GM18519 (cell line): ENCODE results near the gene CCDC192.

Source experiments
- ATAC-seq: cut with Tn5 transposase; IDR thresholded peaks from one replicate; pipeline ENCODE4 v1.9.1; 2021; ENCODE audit warnings: mild to moderate bottlenecking, moderate library complexity; ENCODE audit not compliant: unreplicated experiment, low FRiP score

CCDC192 gene

DNA sequence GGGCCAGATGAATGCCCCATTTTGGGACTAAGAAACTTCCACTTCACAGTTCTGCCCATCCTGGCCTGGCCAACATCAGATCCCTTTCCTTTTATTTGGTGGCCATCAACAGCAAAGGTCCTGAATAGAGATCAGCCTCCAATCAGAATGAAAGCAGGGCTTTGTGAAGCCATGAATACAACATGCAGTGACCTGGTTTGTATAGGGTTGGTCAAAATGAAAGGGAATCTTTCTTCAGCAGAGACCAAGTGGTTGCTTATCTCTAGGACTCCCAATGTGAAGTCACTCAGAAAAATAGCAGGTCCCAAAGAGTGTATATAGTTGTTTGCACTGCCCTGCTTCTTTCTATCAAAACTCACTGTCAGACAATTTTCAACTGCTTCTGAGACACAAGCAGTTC, 266.5 kb downstream of the CCDC192 start:
- no peak for ATAC-seq

DNA sequence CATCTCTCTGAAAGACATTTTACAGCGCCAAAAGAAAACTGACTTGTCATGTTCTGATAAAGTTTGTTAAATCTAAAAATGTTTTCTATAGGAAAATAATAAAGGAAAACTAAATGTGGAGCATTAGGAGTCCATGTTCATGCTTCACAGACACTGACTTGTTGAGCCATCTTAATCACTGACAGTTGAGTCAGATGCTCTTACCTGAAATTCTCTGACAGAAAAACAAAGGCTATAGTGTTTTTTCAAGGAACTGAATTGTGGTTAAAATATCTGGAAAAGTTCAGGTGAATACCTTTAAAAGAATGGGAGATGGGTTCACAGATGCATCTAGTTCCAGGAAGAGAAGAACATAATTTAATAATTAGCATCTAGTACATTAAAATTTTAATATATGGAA, 266.9 kb downstream of the CCDC192 start:
- no peak for ATAC-seq

DNA sequence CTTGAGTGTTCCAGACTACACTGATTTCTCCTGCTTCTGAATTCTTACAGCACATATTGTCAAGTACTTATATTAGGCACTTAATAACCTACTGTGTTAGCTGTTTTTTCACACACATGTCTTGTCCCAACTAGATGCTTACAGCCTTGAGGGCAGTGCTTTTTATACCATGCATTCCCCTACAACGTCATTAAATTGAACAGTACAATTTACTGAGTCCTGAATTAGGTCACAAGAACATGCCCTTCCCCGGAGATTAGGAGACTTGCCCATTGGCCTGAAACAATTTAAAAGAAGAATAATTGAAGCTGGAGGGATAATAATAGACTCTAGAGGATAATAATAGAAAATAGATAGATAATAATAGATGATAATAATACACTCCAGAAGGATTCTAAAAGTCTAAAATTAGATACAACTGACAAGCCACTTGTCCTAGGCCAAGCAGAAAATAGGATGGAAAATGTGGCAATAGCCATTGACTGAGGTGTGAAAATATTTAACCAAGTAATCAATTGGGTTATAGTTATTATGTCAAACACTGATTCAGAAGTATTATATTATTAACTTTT, 267.7 kb downstream of the CCDC192 start:
- no peak for ATAC-seq

DNA sequence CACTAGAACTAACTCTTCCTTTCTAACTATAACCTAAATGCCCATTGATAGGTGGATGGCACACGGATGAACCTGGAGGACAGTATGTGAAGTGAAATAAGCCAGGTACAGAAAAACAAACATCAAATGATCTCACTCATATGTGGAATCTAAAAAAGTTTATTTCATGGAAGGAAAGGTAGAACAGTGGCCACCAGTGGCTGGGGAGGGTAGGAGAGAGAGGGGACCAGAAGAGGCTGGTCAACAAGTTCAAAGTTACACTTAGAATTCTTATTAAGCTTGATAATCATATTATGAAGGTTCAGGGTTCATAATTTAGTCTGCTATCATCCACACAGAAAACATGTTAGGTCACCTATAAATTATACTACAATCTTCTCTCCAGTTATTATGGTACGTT, 272.8 kb downstream of the CCDC192 start:
- ATAC-seq, result no peak

DNA sequence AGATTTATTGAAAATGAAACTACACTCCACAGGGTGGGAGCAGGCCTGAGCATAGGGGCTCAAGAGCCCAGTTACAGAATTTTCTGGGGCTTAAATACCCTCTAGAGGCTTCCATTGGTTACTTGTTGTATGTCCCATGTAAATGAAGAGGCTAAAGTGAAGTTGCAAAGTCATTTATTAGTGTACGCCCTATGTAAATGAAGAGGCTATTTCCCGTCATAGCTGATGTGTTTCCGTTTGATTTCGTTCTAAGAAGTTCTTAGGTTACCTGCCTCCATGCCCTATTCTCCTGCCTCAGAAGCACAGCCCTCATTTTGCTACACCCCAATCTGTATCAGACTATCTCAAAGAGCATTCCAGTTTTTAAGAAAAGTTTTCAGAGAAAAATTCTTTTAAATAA, 273.3 kb downstream of the CCDC192 start:
- no peak for ATAC-seq

DNA sequence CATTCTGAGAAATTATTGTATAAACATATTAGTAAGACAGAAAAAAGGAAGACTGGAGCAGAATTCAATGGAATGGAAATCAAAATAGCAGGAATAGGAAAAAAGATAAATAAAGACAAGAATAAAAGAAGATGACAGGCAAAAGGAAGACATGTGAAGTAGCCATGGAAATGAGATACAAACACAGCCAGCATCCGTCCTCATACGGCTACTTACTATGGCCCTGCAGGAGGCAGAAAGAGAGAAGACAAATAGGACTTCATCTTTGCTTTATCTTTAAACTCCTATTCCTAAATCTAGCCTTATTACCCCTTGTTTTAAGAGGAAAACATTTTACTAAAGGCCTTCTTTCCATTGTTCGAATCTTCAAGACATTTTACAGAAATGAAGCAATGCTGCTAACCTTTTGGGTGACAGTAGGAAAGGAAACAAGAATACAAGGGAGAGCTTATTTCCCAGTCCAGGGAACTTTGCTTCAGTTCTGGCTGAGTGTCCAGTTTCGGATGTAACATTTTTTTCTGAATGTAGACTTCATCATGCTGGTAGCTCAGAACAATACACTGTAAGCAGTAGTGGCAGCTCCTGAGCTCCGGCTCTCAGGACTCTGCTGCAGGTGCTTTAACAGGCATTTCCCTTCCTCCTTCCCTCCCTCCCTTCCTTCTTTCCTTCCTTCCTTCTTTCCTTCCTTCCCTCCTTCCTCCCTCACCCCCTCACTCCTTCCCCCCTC, 274.0 kb downstream of the CCDC192 start:
- ATAC-seq, result no peak

DNA sequence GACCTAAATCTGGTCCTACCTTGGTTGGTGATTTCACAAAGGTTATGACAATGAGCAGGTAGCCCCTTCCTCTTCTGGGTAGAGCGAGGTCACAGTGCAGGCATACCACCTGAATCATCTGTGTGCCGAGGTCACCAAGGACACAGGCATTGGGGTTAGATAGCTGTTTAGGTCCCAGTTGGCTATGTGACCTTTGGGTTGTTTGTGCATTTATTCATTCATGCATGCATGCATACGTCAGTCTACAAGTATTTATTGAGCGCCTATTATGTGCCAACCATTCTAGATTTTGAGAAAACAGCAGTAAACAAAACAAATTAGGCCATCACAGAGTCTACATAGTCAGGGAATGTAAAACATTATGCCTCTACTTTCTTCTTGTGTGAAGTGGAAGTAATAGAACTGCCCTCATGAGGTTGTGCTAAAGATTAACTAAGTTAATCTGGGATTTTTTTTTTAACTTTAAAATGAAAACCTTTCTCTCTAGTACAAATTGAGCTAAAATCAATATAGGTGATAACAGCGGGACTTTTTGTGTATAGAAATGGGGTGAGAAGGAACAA, 275.6 kb downstream of the CCDC192 start:
- ATAC-seq, result no peak

DNA sequence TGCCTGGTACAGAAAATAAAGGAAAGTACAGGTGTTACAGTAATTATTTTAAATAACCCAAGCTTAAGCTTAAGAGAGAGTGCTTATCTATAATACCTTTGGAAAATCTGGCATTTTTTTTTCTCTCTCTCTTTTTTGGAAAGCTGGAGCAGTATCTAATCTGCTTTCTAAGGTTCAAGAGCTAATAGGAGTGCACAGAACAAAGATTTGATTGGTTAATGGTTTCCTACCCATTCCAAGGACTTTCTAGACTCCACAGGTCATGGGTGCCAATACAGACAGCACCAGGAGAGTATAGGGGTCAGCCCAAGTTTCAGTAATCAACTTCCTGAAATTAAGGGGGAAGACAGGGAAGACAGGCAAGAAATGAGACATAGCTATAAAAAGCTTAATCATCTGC, 276.3 kb downstream of the CCDC192 start:
- ATAC-seq, result no peak

DNA sequence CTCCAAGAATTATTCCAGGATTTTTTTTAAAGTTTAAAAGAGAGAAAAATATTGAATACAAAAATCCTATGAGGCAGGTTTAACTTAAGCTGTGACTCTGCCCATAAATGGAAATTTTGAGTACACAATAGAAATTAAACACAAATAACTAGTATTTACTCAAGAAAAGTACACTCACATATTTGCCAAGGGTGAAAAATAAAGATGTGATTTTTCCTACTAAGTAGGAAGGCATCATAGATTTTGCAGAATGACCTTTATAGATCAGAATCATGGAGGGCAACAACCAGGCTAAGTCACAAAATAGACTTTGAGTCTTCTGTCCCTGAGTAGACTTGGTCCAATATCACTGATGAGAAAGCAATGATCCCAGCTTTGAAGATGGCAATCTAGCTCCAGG, 277.7 kb downstream of the CCDC192 start:
- ATAC-seq, result no peak

DNA sequence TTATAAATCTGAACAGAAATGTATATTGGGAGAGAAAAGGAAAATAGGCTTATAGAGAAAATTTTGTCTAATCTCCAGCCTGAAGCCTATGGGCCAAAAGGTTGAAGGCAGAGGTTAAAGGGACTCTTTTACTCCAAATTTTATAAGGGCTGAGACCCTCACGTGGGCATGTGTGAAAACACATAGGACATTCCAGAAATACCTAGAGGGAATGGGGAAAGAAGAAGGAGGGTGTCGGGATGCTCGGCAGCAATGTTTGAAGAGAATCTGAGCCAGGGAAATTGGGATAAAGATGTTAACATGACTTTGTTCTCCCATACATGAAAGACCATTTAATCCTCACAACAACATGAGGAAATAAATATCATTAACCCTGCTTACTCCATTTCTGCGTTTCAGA, 278.3 kb downstream of the CCDC192 start:
- no peak for ATAC-seq

DNA sequence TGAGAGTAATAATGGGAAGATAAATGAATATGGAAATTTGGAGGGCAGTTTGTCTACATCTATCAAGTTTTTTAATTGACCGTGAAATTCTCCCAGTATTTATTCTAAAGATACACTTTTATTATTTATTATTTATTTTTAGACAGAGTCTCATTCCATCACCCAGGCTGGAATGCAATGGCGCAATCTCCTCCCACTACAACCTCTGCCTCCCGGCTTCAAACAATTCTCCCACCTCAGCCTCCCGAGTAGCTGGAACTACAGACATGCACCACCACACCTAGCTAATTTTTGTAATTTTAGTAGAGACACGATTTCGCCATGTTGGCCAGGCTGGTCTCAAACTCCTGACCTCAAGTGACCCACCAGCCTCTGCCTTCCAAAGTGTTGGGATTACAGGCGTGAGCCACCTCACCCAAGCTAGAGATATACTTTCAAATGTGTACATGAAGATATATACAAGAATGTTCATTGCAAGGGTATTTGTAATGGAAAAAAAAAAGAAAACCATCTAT, 282.7 kb downstream of the CCDC192 start:
- no peak for ATAC-seq

DNA sequence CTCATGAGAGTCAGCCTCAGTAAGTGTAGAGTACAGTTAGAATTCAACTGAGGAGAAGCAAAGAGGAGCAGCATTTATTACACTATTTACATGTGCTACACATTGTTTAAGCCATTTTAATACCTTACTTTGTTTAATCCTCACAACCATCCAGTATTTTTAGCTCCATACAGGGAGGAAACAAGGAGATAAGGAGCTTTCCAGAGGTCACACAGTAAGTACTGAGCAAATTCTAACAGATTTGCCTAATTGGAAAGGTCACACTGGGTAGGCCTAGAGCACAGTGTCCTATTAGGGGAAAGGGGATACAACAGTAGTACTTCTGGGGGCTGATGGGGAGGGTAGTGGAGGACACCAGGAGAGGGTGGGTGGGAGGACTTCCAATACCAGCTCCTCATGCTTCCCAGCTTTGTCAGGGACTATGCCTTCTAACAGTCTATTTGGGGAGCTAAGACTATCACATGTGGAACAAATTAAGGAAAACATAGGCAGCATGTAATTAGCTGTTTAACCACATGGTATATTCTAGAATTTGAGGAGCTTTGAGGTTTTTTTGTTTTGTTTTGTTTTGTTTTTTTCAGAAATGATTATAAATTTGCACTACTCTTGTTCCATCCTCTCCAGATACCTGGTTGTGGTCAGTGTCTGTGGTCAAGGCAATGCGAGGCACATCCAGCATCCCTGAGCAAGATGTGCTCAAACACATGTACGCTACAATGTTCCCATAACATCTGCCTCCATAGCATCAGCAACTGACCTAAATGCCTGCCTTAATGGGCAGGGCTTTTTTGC, 284.4 kb downstream of the CCDC192 start:
- no peak for ATAC-seq

DNA sequence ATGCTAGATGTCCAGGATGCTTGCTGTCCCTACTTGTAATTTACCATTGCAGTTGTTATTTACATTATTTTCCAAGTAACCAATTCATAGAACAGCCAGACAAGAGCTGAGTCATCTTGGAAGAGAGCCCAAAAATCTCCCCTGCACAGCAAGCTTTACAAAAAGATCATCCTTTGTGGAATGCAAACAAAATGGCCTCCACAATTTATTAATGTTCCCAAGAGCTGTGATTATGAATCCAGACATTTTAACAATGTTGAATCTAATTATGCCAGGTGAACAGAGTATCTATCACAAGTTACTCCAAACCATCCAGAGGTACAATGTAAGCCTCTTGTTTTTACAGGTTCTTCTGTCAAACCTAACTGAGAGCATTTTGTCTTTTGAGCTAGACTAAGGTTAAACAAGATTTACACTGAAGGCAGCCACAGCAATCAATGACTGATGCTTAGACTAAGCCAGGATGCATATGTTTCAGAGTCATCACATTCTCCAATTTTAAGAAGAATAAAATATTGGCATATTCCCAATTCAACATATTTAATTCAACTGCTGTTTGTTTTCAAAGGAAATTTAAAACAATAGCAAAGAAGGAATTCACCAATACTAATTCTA, 285.1 kb downstream of the CCDC192 start:
- no peak for ATAC-seq
